NCI-H1417 treated with DMSO at 0.1 percent for 48 hours (cell line): ENCODE measurements around the gene CNTNAP5.

Experiments used
- DNase-seq: peaks from one replicate; lab custom pipeline; 2025; lab: John Stamatoyannopoulos, UW

Gene CNTNAP5

DNA sequence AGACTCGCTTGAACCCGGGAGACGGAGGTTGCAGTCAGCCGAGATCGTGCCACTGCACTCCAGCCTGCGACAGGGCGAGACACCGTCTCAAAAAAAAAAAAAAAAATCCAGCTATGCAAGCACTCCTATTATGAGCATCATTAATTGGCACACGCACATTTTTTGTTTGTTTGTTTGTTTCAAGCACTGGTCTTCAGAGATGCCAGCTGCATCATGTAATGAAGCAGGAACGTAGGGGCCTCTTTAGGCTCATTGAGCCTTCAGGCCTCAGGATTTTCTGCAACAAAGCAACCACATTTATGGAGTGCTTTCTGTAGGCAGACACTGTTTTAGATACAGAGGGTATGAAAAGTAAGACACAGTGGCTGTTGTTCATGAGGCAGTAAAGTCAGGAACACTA lies 585.8 kb downstream of the CNTNAP5 start:
- DNase-seq, result no peak

GRCh38 chr2:124623560-124623959 lies 598.5 kb downstream of the CNTNAP5 start:
- DNase-seq, result no peak

- no peak for DNase-seq
Measured at GRCh38 chr2:124625561-124625960, 600.5 kb downstream of the CNTNAP5 start.

DNA sequence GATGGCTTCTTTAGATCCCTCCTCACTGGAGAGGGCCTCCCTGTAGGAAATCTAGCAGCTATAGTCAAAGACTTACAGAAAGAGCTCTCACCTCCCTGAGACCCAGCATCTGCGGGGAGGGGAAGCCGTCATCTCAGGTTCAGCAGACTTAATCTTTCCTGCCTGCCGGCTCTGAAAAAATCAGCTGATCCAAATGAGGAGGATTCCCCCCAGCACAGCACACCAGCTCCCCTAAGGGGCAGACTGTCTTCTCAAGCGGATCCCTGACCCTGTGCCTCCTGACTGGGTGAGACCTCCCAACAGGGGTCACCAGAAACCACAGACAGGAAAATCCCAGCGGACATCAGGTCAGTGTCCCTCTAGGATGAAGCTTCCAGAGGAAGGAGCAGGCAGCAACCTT lies 601.9 kb downstream of the CNTNAP5 start:
- no peak for DNase-seq

DNA sequence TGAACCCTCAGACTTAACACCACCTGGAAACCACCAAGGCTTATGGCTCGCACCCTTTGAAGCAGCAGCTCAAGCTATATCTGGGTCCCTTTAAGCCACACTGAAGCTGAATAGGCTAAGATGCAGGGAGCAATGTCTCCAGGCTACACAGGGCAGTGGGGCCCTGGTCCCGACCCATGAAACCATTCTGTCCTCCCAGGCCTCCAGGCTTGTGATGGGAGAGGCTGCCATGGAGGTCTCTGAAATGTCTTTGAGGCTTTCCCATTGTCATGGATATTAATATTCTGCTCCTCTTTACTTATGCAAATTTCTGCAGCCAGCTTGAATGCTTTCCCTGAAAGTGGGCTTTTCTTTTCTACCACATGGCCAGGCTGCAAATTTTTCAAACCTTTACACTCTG lies 608.7 kb downstream of the CNTNAP5 start:
- DNase-seq, result no peak

GRCh38 chr2:124639524-124639923 lies 614.4 kb downstream of the CNTNAP5 start:
- no peak for DNase-seq

GRCh38 chr2:124640221-124640750 lies 615.2 kb downstream of the CNTNAP5 start:
- DNase-seq, result no peak

DNA sequence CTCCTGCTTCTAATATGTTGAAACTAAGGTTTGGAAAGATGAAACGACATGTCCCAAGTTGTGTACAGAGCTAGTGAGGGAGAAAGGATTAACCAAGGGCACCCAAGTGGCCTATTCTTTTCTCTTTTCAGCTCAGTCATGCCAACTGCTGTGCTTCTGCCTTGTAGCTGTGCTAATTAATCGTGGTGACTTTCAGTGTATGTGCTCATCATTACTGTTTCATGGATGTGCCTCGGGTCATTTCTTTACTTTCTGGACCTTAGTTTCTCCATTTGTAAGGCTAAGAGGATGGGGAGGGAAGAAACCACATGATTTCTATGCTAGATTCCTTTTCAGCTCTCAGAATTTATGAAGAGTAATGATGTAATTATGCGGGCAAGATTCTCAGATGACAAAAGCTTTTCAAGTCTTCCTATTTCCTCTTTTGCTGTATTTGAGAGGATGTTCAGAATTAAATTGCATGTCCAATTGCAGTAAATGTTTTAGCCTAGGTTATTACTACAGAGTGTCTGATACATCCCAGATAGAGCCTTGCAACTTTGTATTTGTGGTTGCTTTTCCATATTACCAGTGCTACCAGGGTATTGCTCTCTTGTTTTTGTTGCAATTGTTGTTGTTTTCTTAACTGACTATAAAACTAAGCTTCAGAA lies 621.2 kb downstream of the CNTNAP5 start:
- no peak for DNase-seq

DNA sequence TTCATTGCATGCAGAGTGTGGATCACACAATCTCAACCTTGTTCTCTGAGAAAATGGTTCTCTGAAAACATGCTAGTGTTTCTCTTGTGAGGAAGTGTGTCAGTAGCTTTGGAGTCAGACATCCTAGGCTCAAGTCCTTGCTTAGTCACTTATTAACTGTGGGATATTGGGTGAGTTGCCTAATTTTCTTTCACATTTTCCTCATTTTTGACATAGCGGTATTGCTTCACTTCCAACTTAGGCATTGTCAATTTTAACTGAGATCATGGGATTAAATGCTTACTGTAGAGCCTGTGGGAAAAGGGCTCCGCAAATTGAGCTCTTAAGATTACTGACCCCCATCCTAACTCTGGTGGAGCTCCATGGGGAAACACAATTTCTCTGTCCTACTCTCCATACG lies 622.2 kb downstream of the CNTNAP5 start:
- no peak for DNase-seq

DNA sequence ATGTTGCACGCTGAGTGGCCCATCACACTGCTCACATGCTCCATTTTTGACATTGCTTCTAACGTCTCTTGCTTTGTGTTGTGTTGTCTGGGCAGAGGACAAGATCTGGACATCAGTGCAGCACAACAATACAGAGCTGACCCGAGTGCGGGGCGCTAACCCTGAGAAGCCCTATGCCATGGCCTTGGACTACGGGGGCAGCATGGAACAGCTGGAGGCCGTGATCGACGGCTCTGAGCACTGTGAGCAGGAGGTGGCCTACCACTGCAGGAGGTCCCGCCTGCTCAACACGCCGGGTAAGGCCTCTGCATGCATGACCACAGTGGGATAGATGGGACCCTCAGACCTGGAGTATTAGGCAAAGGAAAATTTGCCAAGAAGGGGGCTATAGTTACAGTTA lies 622.6 kb downstream of the CNTNAP5 start:
- DNase-seq, result no peak

DNA sequence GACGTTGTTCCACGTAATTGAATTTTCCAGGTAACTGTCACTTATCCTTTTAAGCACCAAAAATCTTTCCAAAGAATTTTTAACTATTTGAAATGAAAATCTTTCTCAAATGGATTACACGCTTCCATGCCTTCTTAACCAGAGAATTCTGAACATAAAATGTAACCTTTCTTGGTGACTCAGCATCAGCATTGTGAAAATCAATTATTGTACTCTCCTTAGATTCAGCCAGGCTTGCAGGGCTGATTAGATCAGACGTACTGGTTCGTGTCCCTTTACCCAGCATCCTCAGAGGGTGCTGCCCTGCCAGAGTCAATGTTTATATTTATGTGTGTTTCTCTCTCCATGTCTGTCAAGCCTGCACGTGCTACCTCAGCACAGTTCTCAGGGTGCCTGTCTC lies 623.9 kb downstream of the CNTNAP5 start:
- DNase-seq, result no peak

- no peak for DNase-seq
Measured at GRCh38 chr2:124652099-124652498, 627.0 kb downstream of the CNTNAP5 start.

DNA sequence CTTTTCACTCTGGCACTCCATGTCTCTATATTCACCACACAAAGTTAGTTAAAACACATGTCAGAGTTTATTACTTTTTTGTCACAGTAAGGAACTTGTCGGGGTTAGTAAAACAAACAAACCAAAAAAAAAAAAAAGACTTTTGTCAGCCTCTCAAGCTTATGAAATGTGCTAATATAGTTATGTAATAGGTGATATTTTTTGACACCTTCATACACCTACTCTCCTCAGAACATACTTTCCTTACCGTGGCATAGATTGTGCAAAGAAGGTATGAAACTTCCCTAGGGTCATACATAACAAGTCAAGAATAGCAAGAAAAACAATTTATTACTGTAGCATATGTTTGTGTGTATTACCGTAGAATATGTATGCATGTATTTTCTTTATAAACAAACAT lies 633.3 kb downstream of the CNTNAP5 start:
- no peak for DNase-seq

DNA sequence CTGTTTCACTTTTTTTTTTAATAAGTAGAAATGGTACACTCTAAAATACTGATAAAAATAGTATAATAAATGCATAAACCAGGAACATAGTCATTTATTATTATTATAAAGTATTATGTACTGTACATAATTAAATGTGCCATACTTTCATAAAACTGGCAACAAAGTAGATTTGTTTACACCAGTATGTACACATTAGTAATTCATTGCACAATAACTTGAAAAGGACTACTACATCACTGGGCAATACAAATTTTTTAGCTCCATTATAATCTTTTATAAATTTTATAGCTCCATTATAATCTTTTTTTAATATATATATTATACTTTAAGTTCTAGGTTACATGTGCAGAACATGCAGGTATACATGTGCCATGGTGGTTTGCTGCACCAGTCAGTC lies 636.5 kb downstream of the CNTNAP5 start:
- DNase-seq, result no peak

GRCh38 chr2:124662946-124663644 lies 638.0 kb downstream of the CNTNAP5 start:
- no peak for DNase-seq

GRCh38 chr2:124663645-124663997 lies 638.5 kb downstream of the CNTNAP5 start:
- no peak for DNase-seq

- DNase-seq, result no peak
Measured at GRCh38 chr2:124664363-124664762, 639.3 kb downstream of the CNTNAP5 start.

GRCh38 chr2:124666976-124667375 lies 641.9 kb downstream of the CNTNAP5 start:
- no peak for DNase-seq

DNA sequence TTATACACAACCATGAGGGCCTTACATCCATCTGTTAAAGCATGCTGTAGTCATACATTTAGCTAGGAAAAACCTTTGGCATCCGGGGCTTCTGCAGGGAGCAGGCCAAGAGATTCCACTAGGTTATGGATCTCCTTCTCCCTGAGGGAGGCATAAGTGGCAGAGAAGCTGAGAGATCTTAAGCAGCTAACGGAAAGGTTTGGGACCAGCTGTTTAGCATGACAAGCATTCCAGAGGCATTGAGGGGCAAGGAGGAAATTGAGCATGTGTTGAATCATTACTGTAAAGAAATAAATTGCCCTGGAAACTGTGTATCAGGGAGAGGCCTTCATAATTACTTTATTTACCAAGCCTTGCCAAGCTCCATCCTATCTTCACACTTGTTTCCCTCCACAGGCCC lies 643.1 kb downstream of the CNTNAP5 start:
- no peak for DNase-seq

GRCh38 chr2:124670187-124670586 lies 645.1 kb downstream of the CNTNAP5 start:
- DNase-seq, result no peak

DNA sequence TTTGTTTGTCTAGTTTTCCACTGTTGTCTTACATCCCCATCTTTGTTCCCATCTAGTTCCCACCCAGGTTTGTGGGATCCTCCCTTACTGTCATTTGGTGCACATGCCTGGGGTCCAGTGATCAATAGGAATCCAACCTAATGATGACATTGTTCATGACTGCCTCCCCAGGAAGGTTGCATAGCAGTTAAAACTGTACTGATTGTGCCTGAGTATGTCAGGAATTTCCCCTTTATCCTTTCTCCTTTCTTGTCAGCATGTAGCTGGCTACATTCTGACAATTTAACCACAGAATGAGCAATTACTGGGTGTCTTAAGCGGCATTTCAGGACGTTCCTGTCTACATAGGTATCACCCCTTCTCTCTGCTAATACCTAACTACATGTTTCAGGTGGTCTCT lies 653.0 kb downstream of the CNTNAP5 start:
- DNase-seq, result no peak

- DNase-seq, result no peak
Measured at GRCh38 chr2:124683536-124684428, 658.7 kb downstream of the CNTNAP5 start.

GRCh38 chr2:124689348-124689747 lies 664.3 kb downstream of the CNTNAP5 start:
- no peak for DNase-seq
